NCI-H146 treated with DMSO at 0.1 percent for 48 hours (cell line): Measurements from ENCODE around the gene CDH23.

Source experiments
- DNase-seq: peaks from one replicate; lab custom pipeline; 2025; ENCODE audit not compliant: unreplicated experiment; lab: John Stamatoyannopoulos, UW

Gene CDH23

DNA sequence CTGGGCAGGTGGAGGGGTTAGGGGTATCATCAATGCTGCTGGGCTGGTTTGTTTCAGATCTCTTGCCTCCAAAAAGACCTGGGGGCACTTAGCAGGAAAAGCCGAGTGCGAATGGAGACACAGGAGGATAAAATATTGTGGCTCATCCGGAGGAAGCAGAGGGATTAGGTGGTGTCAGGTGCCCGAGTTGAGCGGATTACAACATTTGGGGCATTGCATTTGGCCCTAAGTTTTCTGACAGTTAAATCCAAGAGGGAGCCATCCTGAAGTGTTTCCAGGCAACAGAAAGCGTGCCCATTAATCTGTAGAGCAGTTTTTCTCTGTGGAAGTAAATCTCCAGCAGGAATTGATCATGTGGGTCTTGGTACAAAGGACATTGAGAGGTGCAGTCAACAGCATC, 85.9 kb downstream of the CDH23 start:
- DNase-seq = no peak

DNA sequence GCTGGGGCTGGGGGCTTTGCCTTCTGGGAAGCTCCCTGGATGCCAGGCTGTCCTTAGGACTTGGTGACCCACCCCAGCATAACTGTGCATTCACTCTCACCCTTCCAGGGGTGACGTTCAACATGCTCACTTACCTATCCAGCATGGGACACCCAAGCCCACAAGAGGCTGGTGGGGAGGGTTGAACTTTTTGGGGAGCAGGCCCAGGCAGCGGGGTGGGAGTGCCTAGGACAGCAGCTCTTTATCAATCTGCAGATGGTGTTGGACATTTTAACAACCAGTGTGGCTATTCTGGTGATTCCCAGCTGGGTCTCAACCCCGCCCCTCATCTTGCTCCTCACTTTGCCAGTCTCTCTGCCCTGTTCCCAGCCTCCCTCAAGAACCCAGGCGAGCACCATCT, 86.4 kb downstream of the CDH23 start:
- no peak for DNase-seq

DNA sequence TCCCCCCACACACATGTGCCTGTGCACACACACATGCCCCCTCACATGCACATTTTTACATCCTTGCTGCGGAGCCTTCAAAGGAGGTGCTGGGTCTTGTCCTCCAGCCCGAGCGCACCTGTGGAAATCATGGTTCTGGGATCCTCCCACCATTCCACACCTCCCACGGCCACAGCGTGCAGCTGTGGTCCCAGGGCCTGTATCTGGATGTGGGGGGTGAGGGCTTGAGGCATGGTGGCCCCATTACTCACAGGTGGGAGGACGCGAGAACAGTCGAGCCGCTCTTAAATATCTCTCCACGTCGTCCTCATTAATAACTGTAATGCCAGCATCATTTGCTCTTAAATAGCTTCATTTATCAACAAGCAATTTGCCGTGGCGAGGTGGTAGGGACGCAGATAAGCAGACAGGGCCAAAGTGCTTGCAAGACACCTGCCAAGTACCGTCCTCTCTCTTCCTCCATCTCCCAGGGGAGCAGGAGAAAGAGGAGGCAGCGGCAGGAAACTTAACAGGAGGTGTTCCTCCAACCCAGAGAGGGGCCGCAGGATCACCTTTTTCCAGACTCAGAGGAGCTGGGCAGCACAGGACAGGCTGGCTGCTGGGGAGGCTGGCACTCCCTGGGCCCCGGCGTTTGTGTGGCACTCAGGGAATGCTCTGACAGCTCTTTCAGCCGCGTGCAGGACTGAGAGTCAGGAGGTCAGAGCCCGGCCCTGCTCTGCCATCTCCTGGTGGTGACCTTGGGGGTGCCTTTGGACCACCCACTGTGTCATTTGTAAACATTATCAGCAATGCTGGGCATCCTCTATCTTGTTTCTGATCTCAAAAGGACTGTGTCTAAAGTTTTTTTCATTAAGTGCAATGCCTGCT, 87.4 kb downstream of the CDH23 start:
- DNase-seq = no peak

DNA sequence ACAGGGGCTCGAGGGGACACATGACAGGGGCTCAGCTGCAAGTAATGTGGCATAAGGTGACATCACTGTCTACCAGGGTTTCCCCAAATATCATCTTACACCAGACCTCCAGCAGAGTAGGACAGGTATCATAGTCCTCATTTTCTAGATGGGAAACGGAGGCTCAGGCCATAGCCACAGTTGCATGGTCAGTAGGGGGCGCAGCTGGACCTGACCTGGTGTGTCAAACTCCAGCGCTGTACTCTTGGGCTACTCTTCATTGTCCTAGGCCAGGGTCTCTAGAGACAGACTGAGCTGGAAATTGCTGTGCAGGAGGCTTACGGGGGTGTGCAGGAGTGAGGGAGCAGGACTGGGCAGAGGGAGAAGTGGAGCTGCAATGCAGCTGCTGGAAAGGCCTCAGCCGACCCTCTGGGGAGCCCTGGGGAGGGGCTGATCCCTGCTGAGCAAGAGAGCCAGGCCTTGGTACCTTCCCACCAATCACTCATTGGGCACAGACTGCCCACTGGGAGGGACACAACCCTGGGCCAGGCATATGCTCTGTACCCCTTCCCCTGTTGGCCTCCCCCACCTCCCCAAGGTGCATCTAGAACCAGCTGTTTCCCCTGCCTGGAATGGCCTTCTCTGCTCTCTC, 89.9 kb downstream of the CDH23 start:
- DNase-seq = no peak

DNA sequence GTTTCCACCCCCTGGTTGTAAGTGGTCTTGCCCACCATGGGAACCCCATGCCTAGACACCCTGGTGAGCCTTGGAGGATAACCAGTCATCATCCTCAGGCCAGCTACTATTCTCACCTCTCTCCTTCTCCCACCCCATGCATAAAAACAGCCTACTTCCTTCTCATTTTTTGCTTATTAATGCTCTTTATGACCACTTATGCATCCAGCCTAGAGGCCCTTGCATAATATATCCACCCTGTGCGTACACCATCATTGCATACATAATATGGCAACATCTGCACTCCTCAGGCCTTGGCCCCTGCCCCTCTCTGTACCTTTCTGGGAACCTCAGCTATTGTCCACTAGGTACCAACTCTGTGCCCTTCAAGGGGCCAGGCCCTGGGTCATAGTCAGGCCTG, 91.0 kb downstream of the CDH23 start:
- no peak for DNase-seq

DNA sequence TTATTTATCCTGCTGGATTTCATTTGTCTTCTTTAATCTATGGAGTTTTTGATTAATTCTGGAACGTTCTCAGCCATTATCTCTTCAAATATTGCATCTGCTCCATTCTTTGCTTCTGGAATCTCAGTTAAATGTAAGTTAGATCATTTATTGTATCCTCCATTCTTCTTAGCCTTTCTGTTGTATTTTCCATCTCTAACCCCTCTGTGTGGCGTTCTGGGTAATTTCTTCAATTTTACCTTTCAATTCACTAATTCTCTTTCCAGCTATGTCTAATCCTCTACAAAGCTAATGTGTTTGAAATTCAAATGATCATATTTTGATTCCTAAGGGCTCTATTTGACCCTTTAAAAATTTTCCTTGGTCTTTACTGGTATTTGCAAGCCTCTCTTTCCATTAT, 92.4 kb downstream of the CDH23 start:
- DNase-seq = no peak

DNA sequence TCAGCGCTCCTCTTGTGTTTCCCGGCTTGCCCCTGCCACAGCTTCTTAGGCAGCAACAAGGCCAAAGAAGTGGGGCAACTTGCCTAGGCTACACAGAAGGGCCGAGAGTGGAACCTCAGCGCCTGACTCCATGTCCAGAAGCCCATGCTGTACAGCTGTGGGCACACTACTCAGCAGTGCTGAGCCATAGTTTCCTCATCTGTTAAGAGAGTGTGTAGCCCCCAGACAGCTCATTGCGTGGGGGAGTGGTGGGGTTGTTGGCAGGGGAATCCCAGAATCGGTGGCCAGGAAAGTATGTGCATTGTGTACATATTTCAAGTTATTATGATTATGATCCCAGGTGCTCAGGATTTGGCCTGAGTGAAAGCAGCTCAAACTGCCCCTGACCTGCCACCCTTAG, 96.2 kb downstream of the CDH23 start:
- no peak for DNase-seq

DNA sequence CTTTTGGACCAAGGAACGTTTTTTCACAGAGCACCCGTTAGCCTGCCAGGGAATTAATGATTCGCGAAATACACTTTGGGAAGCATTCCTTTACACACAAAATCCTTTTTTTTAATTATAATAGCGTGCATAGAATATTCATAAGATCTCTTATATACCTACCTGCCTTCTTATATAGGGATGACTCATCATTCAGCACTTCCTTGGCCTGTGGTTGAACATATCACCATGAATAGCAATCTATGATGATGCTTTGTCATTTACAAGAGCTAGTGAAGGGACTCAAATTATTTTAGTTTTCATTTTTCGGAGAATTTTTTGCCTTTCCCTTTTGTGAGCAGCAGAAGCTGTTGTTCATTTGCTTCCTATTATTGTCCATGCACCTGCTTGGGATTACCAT, 97.0 kb downstream of the CDH23 start:
- no peak for DNase-seq

DNA sequence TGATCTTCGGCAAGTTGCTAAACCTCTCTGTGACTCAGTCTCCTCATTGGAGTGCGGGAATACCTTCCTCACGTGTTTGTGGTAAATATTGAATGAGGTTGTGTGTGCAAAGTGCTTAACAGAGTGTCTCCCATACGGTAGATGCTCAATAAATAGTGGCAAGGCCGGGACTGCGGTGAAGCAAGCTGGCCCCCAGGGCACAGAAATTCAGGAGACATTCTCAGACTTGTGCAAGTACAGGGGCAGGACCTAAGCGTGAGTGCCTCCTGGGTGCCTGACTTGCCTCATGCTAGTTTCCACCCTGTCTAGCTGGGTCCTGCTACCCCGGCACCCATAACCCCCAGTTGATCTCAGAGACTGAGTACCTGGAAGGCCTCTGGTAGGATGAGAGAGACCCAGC, 97.8 kb downstream of the CDH23 start:
- DNase-seq = no peak

DNA sequence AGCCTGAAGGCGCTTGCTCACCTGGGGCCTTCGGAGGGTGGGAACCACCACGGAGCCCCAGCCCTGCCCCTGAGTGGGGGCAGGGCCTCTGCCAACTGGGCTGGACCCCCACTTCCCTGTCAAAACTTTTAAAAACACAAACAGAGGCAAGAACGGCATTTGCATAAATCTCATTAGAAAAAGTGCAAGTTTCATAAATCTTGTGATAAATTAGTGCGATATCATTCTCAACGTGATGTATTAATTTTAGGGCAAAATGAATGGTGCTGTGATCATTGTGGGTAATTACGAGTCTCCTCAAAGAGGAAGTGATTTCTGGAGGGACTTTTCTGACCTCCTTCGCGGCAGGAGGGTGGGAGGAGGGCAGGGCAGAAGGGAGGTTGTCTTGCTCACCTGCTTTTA, 98.3 kb downstream of the CDH23 start:
- DNase-seq = no peak

DNA sequence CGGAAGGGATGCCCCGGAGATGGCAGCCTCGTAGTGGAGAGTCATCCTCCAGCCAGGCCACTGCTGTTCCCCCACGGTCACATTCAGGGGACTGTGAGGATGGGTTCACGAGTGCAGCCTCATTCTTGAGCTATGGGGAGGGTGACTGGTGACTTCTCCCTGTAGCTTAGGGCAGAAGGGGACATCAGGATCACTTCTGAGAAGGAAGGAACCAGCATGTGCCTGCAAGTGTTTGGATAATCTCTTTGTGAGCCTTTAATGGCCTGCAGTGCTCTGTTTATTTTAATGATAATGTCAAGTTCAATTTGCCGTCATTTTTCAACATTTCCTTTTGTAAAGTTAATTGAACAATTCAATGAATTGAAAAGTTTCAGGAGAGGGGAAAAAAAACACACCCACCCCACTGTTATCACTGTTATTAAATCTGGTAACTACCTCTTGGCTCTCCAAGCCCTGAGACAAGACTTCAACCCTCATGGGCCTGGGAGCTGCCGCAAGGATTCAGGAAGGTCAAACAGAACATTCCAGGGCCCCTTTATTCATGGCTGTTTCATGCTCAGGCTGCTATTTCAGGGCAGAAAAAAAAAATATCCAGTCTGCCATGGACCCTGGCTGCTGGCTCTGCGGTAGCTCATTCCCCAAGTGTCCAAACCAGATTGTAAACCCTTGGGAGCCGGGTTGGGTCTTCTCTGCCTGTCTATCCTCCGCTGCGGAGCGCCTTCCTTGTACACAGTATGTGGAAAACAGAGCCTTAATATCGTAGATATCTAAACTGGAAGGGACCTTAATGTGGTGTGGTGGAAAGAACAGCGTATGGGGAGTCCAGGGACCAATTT, 100.4 kb downstream of the CDH23 start:
- DNase-seq = peak; percentile 32

DNA sequence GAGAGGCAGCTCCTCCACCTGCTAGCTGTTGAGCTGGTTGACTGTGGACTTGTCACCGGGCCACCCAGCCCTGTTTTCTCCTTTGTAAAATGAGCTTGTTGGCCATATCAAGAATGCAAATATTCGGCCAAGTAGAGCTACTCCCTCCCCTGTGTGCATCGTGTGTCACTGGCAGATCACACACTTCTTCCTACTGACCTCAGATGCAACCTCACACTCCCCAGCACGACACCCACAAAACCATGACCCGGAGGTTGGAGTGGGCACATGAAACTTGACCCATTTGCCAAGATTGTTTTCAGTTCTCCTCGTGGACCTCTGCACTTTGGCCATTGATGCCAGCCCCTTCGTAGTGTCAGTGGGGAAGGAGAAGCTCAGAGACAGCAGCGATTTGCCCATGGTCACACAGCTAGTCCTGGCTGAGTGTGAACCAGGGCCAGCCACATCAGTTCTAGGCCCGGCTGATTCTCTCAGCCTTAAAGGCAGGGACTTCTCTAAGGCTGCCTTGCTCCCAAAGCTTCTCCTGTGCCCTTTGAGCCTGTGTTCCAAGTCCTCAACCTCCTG, 101.1 kb downstream of the CDH23 start:
- no peak for DNase-seq

DNA sequence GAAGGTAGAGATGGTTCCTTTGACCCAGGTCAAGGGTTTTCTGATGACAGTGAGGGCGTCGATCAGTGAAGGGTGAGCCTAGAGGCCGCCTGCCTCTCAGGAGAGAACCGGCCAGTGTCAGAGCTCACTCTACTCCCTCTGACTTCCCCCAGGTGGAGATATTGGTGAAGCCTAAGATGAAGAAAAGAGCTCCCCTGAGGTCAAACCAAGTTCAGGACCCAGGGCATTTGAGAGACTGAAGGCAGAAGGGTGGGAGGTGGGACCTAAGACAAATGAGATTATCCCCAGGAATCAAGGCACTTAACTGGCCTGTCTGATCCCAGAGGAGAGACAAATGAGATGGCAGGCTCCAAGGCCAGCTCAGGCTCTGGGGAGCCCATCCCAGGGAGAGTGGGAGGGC, 104.7 kb downstream of the CDH23 start:
- no peak for DNase-seq

DNA sequence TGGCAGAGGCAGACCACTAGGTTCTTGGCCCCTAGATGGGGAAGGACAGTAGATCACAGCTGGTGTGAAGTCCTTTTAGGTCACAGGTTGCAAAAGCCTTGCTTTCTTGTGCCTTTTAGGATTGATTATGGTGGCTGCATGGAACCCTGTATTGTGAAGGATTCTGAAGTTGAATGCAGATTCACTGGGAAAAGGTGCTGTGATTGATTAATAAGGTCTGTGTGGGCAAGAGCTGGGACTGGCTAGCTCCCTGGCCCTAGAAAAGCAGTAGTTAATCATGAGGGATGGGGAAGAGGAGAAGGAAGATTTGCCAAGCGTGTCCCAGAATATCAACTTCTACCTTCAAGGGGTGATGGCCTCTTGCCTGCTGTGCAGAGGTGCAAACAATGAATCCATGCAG, 105.5 kb downstream of the CDH23 start:
- no peak for DNase-seq

DNA sequence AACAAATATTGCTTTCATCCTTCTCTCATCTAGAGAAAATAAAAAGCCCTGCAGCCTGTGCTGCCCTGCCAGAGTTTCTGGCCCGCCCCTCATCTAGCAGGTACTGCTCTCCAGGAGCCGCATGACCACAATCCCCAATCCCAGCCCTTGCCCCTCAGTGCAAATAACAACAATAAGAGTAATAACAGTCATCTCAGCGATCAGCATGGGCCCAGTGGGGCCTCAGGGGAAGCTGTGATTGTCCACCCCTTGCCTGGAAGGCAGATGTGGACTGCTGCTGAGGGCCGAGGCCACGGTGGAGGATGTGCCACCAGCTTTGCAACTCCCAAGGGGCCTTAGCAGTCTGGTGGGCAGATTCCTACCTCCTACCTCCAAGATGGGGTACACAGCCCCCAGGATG, 106.1 kb downstream of the CDH23 start:
- DNase-seq = no peak

DNA sequence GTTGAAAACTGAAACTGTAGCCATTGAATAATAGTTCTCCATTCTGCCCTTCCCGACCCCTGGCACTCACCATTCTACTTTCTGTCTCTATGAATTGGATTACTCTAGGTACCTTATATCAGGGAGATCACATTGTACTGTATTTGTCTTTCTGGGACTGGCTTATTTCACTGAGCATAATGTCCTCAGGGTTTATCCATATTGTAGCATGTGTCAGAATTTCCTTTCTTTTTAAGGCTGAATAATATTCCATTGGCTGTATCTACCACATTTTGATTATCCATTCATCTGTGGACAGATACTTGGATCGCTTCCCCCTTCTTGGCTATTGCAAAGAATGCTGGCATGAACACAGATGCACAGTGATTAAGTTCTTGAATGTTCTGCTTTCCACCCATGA, 107.4 kb downstream of the CDH23 start:
- no peak for DNase-seq

DNA sequence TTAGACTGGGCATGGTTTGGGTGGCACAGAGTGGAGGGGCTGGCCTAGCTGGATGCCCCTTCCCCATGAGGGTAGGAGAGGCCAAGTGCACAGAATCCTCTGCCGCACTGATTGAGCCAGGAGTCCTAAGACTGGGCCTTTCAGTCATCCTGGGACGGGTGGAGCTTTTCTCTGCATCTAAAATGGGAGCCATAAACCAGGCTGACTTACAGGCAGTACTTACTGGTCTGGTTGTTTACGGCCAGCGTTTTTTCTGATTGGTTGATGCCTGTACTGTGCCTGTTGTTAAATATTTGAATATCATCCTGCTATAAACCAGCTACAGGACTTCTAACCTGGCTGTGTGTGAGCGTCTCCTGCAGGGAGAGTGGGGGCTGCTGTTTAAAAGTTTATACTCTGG, 107.8 kb downstream of the CDH23 start:
- DNase-seq = no peak

DNA sequence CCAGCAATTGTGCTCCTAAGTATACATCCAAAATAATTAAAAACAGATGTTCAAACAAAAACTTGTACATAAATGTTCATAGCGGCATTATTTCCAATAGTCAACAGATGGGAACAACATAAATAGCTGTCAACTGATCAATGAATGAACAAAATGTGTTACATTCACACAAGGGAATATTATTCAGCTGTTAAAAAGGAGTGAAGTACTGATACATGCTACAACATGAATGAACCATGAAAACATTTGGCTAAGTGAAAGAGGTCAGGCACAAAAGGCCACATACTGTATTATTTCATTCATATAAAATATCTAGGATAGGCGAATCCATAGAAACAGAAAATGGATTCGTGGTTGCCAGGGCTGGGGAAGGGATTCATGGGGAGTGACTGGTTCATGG, 109.1 kb downstream of the CDH23 start:
- DNase-seq = no peak

DNA sequence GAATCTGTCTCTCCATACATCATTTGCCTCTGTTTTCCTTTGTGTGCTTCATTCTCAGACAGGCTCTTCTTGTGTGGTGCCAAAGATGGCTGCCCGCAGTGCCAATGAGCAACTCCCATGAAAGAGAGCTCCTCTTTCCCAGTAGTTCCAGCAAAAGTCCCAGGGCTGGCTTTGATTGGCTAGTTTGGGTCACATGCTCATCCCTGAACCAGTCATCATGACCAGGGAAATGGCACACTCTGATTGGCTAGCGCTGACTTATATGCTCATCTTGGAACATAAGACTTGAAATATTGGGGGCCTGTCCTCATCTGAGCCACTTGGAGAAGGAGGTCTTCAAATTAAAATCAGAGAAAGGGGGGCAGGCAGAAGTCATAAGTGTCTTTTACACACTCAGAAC, 112.7 kb downstream of the CDH23 start:
- DNase-seq = no peak

DNA sequence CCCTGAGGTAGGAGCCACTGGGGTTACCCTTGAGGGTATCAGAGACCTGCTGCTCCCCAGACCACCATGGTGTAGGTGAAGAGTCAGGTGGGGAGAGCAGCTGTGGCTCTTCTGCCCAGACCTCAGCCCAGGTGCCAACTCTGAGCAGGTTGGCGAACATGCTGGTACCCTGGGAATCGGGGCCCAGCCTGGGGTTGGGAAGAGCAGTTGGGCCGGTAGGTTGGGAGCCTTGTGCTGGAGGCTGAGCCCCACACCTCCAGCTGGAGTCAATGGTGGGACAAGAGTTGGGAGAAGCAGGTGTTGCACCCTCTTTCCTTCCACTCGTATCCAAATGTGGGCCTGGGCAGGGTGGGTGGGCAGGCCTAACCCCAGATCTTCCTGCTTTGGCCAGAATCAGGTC, 114.5 kb downstream of the CDH23 start:
- DNase-seq = no peak

DNA sequence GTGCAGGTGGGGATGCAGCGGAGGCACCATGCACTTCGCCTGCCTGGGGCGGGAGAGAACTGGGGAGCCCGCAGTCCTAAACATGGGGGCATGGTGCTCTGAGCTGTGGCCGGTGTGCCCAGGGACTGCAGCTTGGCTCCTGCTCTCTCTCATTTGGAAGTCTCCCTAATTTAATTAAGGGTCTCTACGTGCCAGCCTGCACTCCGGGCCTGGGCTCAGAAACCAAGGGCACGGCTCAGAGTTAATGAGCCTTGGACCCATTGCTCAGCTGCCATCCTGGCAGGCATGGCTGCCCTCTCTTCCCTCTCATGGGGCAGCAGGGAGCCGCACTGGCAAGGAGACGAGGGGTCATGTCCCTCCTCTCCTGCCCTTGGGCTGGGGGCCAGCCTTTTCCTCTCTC, 115.6 kb downstream of the CDH23 start:
- no peak for DNase-seq
